ENCODE results near the gene ZNRF1. TPM values are rescaled to one million over a fixed set of nuclear protein-coding genes. Genes with fewer than 3 reads are reported as not detected.

ZNRF1 gene
- total and polyA plus RNA-seq, 8 donors: 8.8 to 40.1 (median 14.0) TPM

- intact Hi-C loops (cut with DNase I; ENCODE audit: low total_unique reads): loop anchor here (5.0 kb wide), 1 partner anchor 116 kb away; the partner anchor contains the start of gene ZNRF1
- H3K4me1 ChIP-seq: peaks cover 42 to 78% (median 66%) of the 10 kb centered on the region in 4 donors
- TF ChIP-seq, protein P1, sequence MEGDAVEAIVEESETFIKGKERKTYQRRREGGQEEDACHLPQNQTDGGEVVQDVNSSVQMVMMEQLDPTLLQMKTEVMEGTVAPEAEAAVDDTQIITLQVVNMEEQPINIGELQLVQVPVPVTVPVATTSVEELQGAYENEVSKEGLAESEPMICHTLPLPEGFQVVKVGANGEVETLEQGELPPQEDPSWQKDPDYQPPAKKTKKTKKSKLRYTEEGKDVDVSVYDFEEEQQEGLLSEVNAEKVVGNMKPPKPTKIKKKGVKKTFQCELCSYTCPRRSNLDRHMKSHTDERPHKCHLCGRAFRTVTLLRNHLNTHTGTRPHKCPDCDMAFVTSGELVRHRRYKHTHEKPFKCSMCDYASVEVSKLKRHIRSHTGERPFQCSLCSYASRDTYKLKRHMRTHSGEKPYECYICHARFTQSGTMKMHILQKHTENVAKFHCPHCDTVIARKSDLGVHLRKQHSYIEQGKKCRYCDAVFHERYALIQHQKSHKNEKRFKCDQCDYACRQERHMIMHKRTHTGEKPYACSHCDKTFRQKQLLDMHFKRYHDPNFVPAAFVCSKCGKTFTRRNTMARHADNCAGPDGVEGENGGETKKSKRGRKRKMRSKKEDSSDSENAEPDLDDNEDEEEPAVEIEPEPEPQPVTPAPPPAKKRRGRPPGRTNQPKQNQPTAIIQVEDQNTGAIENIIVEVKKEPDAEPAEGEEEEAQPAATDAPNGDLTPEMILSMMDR (IDR thresholded peaks at IDR 0.05): no peak
- TF ChIP-seq POLR2AphosphoS5 (IDR thresholded peaks at IDR 0.05): no peak
- no peak for TF ChIP-seq EP300 (IDR thresholded peaks at IDR 0.05)
- TF ChIP-seq POLR2A (IDR thresholded peaks at IDR 0.05): no peak
- H3K9me3 ChIP-seq: no peaks in the 10 kb centered on the region
- 75 to 89% (median 81%) methylated on average over 7 to 20 of the region's 20 CpGs for WGBS, 5 donors
- H3K36me3 ChIP-seq: peaks cover 0 to 22% (median 13%) of the 10 kb centered on the region in 4 donors
- H3K4me3 ChIP-seq: no peak overlapping the region
- no peak for DNase-seq
- no peak overlapping the region for H3K27ac ChIP-seq
- H3K27me3 ChIP-seq: no peaks in the 10 kb centered on the region
Observed at GRCh38 chr16:75113541-75114121, 114.8 kb downstream of the ZNRF1 start.

- peaks cover 0 to 22% (median 13%) of the 10 kb centered on the region in 4 donors for H3K36me3 ChIP-seq
- TF ChIP-seq, protein P1 (IDR thresholded peaks at IDR 0.05): no peak
- TF ChIP-seq POLR2A (IDR thresholded peaks at IDR 0.05) (no peak), POLR2AphosphoS5 (IDR thresholded peaks at IDR 0.05) (no peak), EP300 (IDR thresholded peaks at IDR 0.05) (no peak)
- no peaks in the 10 kb centered on the region for H3K9me3 ChIP-seq
- peaks cover 34 to 71% (median 58%) of the 10 kb centered on the region in 4 donors for H3K4me1 ChIP-seq
- H3K4me3 ChIP-seq: peak overlapping the region in 1 of 4 donors; percentile 54
- peak overlapping the region in 2 of 5 donors; percentile 4 to 86 for H3K27ac ChIP-seq
- H3K27me3 ChIP-seq: no peaks in the 10 kb centered on the region
- intact Hi-C loops (cut with DNase I; ENCODE audit: low total_unique reads): loop anchor here (5.0 kb wide), 1 partner anchor 117 kb away; the partner anchor contains the start of gene ZNRF1
- DNase-seq: no peak
- WGBS, 5 donors: 90 to 95% (median 93%) methylated on average over 14 to 44 of the region's 44 CpGs
Observed at GRCh38 chr16:75114179-75114945, 115.5 kb downstream of the ZNRF1 start.

DNA sequence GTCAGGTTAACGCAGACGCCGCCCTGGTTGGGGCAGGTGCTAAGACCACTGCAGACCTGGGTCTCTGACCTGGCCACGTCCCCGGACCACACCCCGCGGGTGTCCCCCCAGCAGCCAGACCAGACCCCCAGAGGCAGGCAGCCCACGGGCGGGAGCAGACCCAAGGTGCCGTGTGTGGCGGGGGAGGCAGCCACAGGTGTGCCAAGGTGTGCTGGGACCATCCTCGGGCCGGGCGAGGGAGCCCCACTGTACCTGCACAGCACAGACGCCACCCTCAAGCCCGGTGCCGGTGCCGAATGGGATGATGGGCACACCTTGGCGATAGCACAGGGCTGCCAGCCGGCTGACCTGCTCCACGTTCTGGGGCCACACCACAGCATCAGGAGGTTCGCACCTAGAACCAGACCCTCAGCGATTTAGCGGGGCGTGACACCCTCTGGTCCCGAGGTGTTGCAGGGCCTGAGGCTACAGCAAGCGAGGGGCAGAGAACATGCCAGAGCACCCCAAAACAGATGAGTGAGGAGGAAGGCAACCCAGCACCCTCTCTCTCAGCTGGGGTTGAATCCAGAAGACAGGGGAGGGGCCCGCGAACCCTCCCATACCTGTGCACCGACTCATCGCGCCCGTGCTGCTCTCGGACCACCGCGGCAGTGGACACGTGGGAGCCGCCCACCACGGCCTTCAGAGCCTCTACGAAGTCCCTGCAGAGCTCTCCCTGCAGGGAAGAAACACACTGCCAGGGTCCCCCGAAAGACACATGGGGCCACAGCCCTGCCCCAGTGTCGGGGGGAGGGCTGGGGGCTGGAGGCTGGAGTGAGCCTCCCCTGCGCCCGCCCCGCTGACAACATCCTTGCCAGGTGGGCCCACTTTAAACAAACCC, 116.4 kb downstream of the ZNRF1 start:
- Histone ChIP-seq H3K36me3 (peaks cover 0 to 22% (median 13%) of the 10 kb centered on the region in 4 donors), H3K9me3 (no peaks in the 10 kb centered on the region), H3K4me1 (peaks cover 26 to 63% (median 50%) of the 10 kb centered on the region in 4 donors), H3K27ac (peak overlapping the region; percentile 4 to 86 (median 81)), H3K4me3 (peak overlapping the region; percentile 54 to 60 (median 56)), H3K27me3 (no peaks in the 10 kb centered on the region)
- WGBS, 5 donors: 78 to 87% (median 85%) methylated on average over 29 to 45 of the region's 45 CpGs
- no peak for DNase-seq
- intact Hi-C loops (cut with DNase I; ENCODE audit: low total_unique reads): loop anchor here (5.0 kb wide), 1 partner anchor 118 kb away; the partner anchor contains the start of gene ZNRF1
- TF ChIP-seq EP300 (IDR thresholded peaks at IDR 0.05) (no peak), POLR2A (IDR thresholded peaks at IDR 0.05) (no peak), POLR2AphosphoS5 (IDR thresholded peaks at IDR 0.05) (no peak)
- TF ChIP-seq, protein P1 (IDR thresholded peaks at IDR 0.05): no peak

All from stomach (tissue), 9 donors.